Loucy (cell line): ENCODE results near the gene EPB41.

Source experiments
- H2AFZ ChIP-seq: fragments of 200-600 bp; sonication (generic); 2 replicates; pipeline ENCODE4 v1.6.0; 2016; ENCODE audit warnings: antibody characterized with exemption, mild to moderate bottlenecking, low read length, moderate library complexity
- H3F3A ChIP-seq: fragments of 200-600 bp; 2 replicates; pipeline ENCODE4 v1.6.0; 2016; ENCODE audit warnings: antibody characterized with exemption, low read depth, mild to moderate bottlenecking
- H3K27me3 ChIP-seq: fragments of 200-600 bp; sonication (generic); 2 replicates; pipeline ENCODE4 v1.6.1; 2014; ENCODE audit warnings: low read length, mild to moderate bottlenecking; ENCODE audit not compliant: insufficient read depth, poor library complexity, severe bottlenecking
- H3K36me3 ChIP-seq: fragments of 200-600 bp; sonication (generic); 2 replicates; pipeline ENCODE4 v1.6.1; 2016; ENCODE audit warnings: low read length; ENCODE audit not compliant: insufficient read depth
- H3K4me1 ChIP-seq: fragments of 200-600 bp; sonication (generic); 2 replicates; pipeline ENCODE4 v1.5.1; 2014; ENCODE audit warnings: low read length, mild to moderate bottlenecking; ENCODE audit not compliant: insufficient read depth, poor library complexity, severe bottlenecking
- H3K4me2 ChIP-seq: fragments of 200-600 bp; sonication (generic); 2 replicates; pipeline ENCODE4 v1.6.0; 2014; ENCODE audit warnings: antibody characterized with exemption, low read length, low read depth, mild to moderate bottlenecking; ENCODE audit not compliant: poor library complexity, severe bottlenecking
- H3K4me3 ChIP-seq: fragments of 200-600 bp; sonication (generic); 2 replicates; pipeline ENCODE4 v1.5.1; 2014; ENCODE audit warnings: low read length, mild to moderate bottlenecking, mixed read lengths; ENCODE audit not compliant: poor library complexity, severe bottlenecking
- H3K79me2 ChIP-seq: fragments of 200-600 bp; sonication (generic); 2 replicates; pipeline ENCODE4 v1.6.1; 2014; ENCODE audit warnings: low read length; ENCODE audit not compliant: insufficient read depth
- H3K9ac ChIP-seq: fragments of 200-600 bp; sonication (generic); 2 replicates; pipeline ENCODE4 v1.6.0; 2014; ENCODE audit warnings: mild to moderate bottlenecking, low read depth, low read length, moderate library complexity; ENCODE audit not compliant: poor library complexity, severe bottlenecking
- H3K9me2 ChIP-seq: fragments of 200-600 bp; sonication (generic); replicated peaks from 2 replicates; pipeline ENCODE4 v1.6.1; 2016; ENCODE audit warnings: low read depth, low read length, mixed read lengths
- H3K9me3 ChIP-seq: fragments of 200-600 bp; sonication (generic); 2 replicates; pipeline ENCODE4 v1.6.1; 2014; ENCODE audit warnings: mild to moderate bottlenecking, antibody characterized with exemption, low read length, low read depth; ENCODE audit not compliant: insufficient read depth
- H4K20me1 ChIP-seq: fragments of 200-600 bp; sonication (generic); 2 replicates; pipeline ENCODE4 v1.6.0; 2014; ENCODE audit warnings: antibody characterized with exemption, low read length, mild to moderate bottlenecking; ENCODE audit not compliant: insufficient read depth, poor library complexity, severe bottlenecking
- CTCF ChIP-seq: fragments of 200-600 bp; sonication (generic); conservative IDR thresholded peaks from 2 replicates; pipeline ENCODE4 v1.5.1; 2014; ENCODE audit warnings: mild to moderate bottlenecking, antibody characterized with exemption, low read length
- EZH2phosphoT487 ChIP-seq: fragments of 200-600 bp; IDR thresholded peaks from 2 replicates; pipeline ENCODE4 v1.6.1; 2018; ENCODE audit warnings: antibody characterized with exemption, mild to moderate bottlenecking, moderate library complexity, borderline replicate concordance

EPB41 gene

GRCh38 chr1:29156543-29157268 is 242.3 kb downstream of the EPB41 start:
- Histone ChIP-seq H3K4me2 (no peak overlapping the region), H3K27me3 (no peaks in the 10 kb centered on the region), H4K20me1 (peaks cover 34% of the 10 kb centered on the region), H2AFZ (no peak overlapping the region), H3K79me2 (peaks cover 40% of the 10 kb centered on the region), H3K9me3 (no peaks in the 10 kb centered on the region), H3F3A (no peaks in the 10 kb centered on the region), H3K9me2 (no peaks in the 10 kb centered on the region), H3K4me1 (peaks cover 1% of the 10 kb centered on the region), H3K36me3 (peaks cover 89% of the 10 kb centered on the region), H3K4me3 (no peak overlapping the region), H3K9ac (no peak overlapping the region)
- TF ChIP-seq CTCF (no peak), EZH2phosphoT487 (no peak)

- Histone ChIP-seq H3F3A (no peaks in the 10 kb centered on the region), H3K27me3 (no peaks in the 10 kb centered on the region), H3K9ac (no peak overlapping the region), H3K36me3 (peaks cover 84% of the 10 kb centered on the region), H3K79me2 (peaks cover 41% of the 10 kb centered on the region), H3K9me2 (no peaks in the 10 kb centered on the region), H3K4me3 (no peak overlapping the region), H2AFZ (no peak overlapping the region), H3K4me1 (peaks cover 6% of the 10 kb centered on the region), H3K9me3 (no peaks in the 10 kb centered on the region), H4K20me1 (peaks cover 39% of the 10 kb centered on the region), H3K4me2 (no peak overlapping the region)
- TF ChIP-seq EZH2phosphoT487 (no peak), CTCF (no peak)
Measured at GRCh38 chr1:29157269-29157601, 242.9 kb downstream of the EPB41 start.

- peaks cover 64% of the 10 kb centered on the region for H4K20me1 ChIP-seq
- H3K79me2 ChIP-seq: peaks cover 66% of the 10 kb centered on the region
- H3F3A ChIP-seq: no peaks in the 10 kb centered on the region
- TF ChIP-seq CTCF: no peak
- no peak for TF ChIP-seq EZH2phosphoT487
- no peak overlapping the region for H3K4me3 ChIP-seq
- peaks cover 81% of the 10 kb centered on the region for H3K36me3 ChIP-seq
- no peaks in the 10 kb centered on the region for H3K9me3 ChIP-seq
- H3K27me3 ChIP-seq: no peaks in the 10 kb centered on the region
- H2AFZ ChIP-seq: no peak overlapping the region
- peaks cover 24% of the 10 kb centered on the region for H3K4me1 ChIP-seq
- no peak overlapping the region for H3K9ac ChIP-seq
- no peaks in the 10 kb centered on the region for H3K9me2 ChIP-seq
- H3K4me2 ChIP-seq: no peak overlapping the region
Measured at GRCh38 chr1:29159773-29160172, 245.4 kb downstream of the EPB41 start.
